Thoracic aorta (tissue), 2 donors: ENCODE measurements around the gene RGS17. TPM values are rescaled to one million over a fixed set of nuclear protein-coding genes. Genes with fewer than 3 reads are reported as not detected.

Experiments used
- ATAC-seq: fragments of 150-250 bp; one replicate; pipeline ENCODE4 v1.8.0; 2017; ENCODE audit warnings: low read depth; ENCODE audit not compliant: insufficient number of reproducible peaks, low FRiP score
- DNase-seq: peaks from one replicate; pipeline ENCODE4 v3.0.0-alpha.2; 2020; ENCODE audit warnings: low spot score
- H3K27ac ChIP-seq, 2 donors: fragments of 200-600 bp; sonication (generic); 1 replicate in 1 of 2; 2 replicates in 1 of 2; pipeline ENCODE4 v1.5.1; 2016; ENCODE audit warnings: mild to moderate bottlenecking in 2 of 2, moderate library complexity in 2 of 2
- H3K27me3 ChIP-seq: fragments of 200-600 bp; sonication (generic); replicated peaks from 2 replicates; pipeline ENCODE4 v1.6.0; 2016; ENCODE audit warnings: mild to moderate bottlenecking; ENCODE audit not compliant: insufficient read depth
- H3K36me3 ChIP-seq: fragments of 200-600 bp; sonication (generic); one replicate; pipeline ENCODE4 v1.5.1; 2016
- H3K4me1 ChIP-seq, 2 donors: fragments of 200-600 bp; sonication (generic); 1 replicate in 1 of 2; 2 replicates in 1 of 2; pipeline versions ENCODE4 v1.5.1 to v1.6.0; 2016; ENCODE audit warnings: low read depth in 2 of 2, mild to moderate bottlenecking in 1 of 2; ENCODE audit not compliant: control insufficient read depth in 1 of 2
- H3K4me3 ChIP-seq: fragments of 200-600 bp; sonication (generic); 2 replicates; pipeline ENCODE4 v1.5.1; 2016; ENCODE audit warnings: mild to moderate bottlenecking
- H3K9me3 ChIP-seq: fragments of 200-600 bp; sonication (generic); 2 replicates; pipeline ENCODE4 v1.5.1; 2016
- total RNA-seq, 2 donors: library from RNA; depleted of rRNA; stranded (reverse); fragments of >200 nt; gene quantifications; one replicate each; pipeline versions ENCODE4 v1.1.0 to v1.2.3, GENCODE V29; 2016
- TF ChIP-seq, protein P1 (sequence below): fragments of 200-600 bp; sonication (generic); IDR thresholded peaks from one replicate; pipeline ENCODE4 v1.5.1; 2019; ENCODE audit warnings: antibody characterized with exemption

The RGS17 gene
- total RNA-seq, 2 donors from 2014 or later = 3.4 to 3.7 TPM

DNA sequence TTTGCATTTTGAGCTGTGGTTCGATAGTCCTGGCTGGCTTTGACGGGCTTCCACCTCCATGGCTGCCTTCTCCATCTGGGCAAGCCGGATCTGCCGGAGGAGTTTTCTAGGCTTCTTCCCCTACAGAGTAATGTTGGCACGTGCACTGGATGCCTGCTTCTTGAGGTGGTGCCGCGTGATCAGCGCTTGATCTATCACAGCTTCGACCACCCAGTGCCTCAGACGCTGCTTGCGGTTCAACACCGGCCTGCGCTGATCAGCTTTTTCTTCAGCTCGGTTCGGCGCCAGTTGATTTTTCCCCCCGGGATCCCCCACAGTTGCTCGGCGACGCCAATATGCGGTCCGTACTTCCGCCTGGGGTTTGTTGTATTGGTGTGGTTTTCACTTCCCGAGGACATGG, 171.7 kb downstream of the RGS17 start:
- Histone ChIP-seq H3K4me3 (no peak overlapping the region), H3K4me1 (no peaks in the 10 kb centered on the region), H3K27ac (no peak overlapping the region), H3K27me3 (no peaks in the 10 kb centered on the region), H3K9me3 (no peaks in the 10 kb centered on the region), H3K36me3 (no peaks in the 10 kb centered on the region)
- DNase-seq (no peak), ATAC-seq (no peak)
- TF ChIP-seq, protein P1, sequence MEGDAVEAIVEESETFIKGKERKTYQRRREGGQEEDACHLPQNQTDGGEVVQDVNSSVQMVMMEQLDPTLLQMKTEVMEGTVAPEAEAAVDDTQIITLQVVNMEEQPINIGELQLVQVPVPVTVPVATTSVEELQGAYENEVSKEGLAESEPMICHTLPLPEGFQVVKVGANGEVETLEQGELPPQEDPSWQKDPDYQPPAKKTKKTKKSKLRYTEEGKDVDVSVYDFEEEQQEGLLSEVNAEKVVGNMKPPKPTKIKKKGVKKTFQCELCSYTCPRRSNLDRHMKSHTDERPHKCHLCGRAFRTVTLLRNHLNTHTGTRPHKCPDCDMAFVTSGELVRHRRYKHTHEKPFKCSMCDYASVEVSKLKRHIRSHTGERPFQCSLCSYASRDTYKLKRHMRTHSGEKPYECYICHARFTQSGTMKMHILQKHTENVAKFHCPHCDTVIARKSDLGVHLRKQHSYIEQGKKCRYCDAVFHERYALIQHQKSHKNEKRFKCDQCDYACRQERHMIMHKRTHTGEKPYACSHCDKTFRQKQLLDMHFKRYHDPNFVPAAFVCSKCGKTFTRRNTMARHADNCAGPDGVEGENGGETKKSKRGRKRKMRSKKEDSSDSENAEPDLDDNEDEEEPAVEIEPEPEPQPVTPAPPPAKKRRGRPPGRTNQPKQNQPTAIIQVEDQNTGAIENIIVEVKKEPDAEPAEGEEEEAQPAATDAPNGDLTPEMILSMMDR = no peak

DNA sequence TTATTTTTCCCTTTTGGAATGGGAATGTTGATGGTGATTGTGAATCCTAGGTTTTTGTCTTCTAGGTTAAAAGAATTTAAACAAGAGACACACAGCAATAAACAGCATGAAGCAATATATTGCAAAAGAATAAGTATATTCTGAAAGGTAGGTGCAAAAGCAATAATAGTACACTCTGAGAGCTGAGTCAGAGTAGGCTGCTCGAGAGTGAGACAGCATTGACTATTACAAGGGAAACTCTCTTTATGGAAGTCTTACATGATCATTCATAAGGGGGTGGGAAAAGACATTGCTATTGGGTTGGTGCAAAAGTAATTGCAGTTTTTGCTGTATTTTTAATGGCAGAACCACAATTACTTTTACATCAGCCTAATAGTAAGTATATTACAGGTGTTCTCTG, 173.3 kb downstream of the RGS17 start:
- DNase-seq (no peak), ATAC-seq (no peak)
- Histone ChIP-seq H3K27me3 (no peaks in the 10 kb centered on the region), H3K36me3 (no peaks in the 10 kb centered on the region), H3K4me3 (no peak overlapping the region), H3K27ac (no peak overlapping the region), H3K4me1 (no peaks in the 10 kb centered on the region), H3K9me3 (no peaks in the 10 kb centered on the region)
- TF ChIP-seq, protein P1 = no peak

Other genes starting within 250 kb of the RGS17 start
- 10 to 100 TPM in 1 of 2 donors, 1 to 10 TPM in 1; 6.2 to 10.7 TPM for gene FBXO5, start 148.2 kb downstream of the RGS17 start, total RNA-seq
- 10 to 100 TPM; 17.9 to 22.6 TPM for gene MTRF1L, start 128.6 kb downstream of the RGS17 start, total RNA-seq